Measurements from ENCODE around the gene RAB36. TPM values are rescaled to one million over a fixed set of nuclear protein-coding genes. Genes with fewer than 3 reads are reported as not detected.

The RAB36 gene
- total RNA-seq, 1 experiment from 2014 or later: 4.1 TPM

DNA sequence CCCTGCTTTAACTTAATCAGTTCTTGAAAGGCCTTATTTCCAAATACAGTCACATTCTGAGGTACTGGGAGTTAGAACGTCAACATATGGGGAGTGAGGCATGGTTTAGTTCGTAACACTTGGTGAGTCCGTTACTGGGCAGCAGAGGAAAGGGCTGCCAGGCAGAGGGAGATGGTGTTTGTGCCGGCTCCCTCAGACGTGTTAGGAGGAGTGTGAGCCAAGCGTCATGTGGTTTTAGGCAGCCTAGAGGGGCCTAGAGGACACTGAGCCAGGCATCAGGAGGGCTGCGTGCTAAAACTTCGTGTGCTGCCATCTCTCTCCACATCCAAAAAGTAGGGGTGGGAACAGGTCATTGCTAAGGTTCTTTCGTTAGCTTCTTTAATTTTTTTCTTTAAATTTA lies 45.2 kb downstream of the RAB36 start:
- Histone ChIP-seq H3K4me3 (ENCODE audit: low read depth in 2 of 2, low read length in 2 of 2) (no peak overlapping the region), H3K27me3 (ENCODE audit: control insufficient read depth, insufficient read depth, low read length) (no peaks in the 10 kb centered on the region), H3K36me3 (ENCODE audit: control insufficient read depth, insufficient read depth, low read length) (no peaks in the 10 kb centered on the region), H3K9me3 (ENCODE audit: control insufficient read depth, insufficient read depth, low read depth, low read length) (no peaks in the 10 kb centered on the region), H3K4me1 (ENCODE audit: control insufficient read depth, insufficient read depth, low read length) (peaks cover 3% of the 10 kb centered on the region; the same call in 1 of the 2 replicates), H3K27ac (ENCODE audit: low read length) (no peak overlapping the region)
- in situ Hi-C loops (cut with HindIII; ENCODE audit: low pct_unique_long_range_greater_than_20kb, low sequenced_read_pairs): no loop called here
- DNase-seq (ENCODE audit: low read depth, low spot score) (no peak), ATAC-seq (no peak)
- intact Hi-C loops (cut with micrococcal nuclease; ENCODE audit: unreplicated experiment): no loop called here
- TF ChIP-seq SIN3A (IDR thresholded peaks at IDR 0.05; ENCODE audit: borderline replicate concordance, insufficient read depth, low read depth, low read length) (no peak), TCF7L2 (IDR thresholded peaks at IDR 0.05; ENCODE audit: low read depth, low read length) (no peak), POLR2AphosphoS5 (IDR thresholded peaks at IDR 0.05; ENCODE audit: low read depth, low read length) (no peak)
- TF ChIP-seq, protein P1, sequence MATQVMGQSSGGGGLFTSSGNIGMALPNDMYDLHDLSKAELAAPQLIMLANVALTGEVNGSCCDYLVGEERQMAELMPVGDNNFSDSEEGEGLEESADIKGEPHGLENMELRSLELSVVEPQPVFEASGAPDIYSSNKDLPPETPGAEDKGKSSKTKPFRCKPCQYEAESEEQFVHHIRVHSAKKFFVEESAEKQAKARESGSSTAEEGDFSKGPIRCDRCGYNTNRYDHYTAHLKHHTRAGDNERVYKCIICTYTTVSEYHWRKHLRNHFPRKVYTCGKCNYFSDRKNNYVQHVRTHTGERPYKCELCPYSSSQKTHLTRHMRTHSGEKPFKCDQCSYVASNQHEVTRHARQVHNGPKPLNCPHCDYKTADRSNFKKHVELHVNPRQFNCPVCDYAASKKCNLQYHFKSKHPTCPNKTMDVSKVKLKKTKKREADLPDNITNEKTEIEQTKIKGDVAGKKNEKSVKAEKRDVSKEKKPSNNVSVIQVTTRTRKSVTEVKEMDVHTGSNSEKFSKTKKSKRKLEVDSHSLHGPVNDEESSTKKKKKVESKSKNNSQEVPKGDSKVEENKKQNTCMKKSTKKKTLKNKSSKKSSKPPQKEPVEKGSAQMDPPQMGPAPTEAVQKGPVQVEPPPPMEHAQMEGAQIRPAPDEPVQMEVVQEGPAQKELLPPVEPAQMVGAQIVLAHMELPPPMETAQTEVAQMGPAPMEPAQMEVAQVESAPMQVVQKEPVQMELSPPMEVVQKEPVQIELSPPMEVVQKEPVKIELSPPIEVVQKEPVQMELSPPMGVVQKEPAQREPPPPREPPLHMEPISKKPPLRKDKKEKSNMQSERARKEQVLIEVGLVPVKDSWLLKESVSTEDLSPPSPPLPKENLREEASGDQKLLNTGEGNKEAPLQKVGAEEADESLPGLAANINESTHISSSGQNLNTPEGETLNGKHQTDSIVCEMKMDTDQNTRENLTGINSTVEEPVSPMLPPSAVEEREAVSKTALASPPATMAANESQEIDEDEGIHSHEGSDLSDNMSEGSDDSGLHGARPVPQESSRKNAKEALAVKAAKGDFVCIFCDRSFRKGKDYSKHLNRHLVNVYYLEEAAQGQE (IDR thresholded peaks at IDR 0.05; ENCODE audit: insufficient read depth in 1 of 2, low read depth in 2 of 2, low read length in 1 of 2): no peak
- TF ChIP-seq, protein P2, sequence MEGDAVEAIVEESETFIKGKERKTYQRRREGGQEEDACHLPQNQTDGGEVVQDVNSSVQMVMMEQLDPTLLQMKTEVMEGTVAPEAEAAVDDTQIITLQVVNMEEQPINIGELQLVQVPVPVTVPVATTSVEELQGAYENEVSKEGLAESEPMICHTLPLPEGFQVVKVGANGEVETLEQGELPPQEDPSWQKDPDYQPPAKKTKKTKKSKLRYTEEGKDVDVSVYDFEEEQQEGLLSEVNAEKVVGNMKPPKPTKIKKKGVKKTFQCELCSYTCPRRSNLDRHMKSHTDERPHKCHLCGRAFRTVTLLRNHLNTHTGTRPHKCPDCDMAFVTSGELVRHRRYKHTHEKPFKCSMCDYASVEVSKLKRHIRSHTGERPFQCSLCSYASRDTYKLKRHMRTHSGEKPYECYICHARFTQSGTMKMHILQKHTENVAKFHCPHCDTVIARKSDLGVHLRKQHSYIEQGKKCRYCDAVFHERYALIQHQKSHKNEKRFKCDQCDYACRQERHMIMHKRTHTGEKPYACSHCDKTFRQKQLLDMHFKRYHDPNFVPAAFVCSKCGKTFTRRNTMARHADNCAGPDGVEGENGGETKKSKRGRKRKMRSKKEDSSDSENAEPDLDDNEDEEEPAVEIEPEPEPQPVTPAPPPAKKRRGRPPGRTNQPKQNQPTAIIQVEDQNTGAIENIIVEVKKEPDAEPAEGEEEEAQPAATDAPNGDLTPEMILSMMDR (IDR thresholded peaks at IDR 0.05): no peak
- no TSS peak for BruUV-seq (replicated peaks)
- CTCF ChIA-PET: no interaction called here
- POLR2A ChIA-PET: no interaction called here

DNA sequence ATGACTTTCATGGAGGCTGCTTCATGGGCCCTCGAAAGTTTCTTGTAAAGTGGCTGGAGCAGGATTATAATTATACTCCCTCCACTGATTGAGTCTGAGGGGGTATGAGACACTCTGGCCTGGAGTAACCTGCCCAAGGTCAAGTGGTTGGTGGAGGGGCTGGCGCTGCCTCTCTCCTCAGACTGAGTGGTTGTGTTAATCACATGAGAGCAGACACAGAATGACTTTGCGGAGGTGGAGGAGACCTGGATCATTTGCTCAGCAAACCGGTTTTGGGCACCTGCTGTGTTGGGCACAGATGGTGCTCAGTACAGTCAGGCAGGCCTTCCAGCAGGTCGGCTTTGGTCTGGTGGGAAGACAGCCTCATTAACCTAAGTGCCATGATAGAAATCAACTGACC lies 46.9 kb downstream of the RAB36 start:
- intact Hi-C loops (cut with micrococcal nuclease; ENCODE audit: unreplicated experiment) (no loop called here), in situ Hi-C loops (cut with HindIII; ENCODE audit: low pct_unique_long_range_greater_than_20kb, low sequenced_read_pairs) (no loop called here)
- no TSS peak for BruUV-seq (replicated peaks)
- no peak overlapping the region for H3K27ac ChIP-seq (ENCODE audit: low read length)
- H3K9me3 ChIP-seq (ENCODE audit: control insufficient read depth, insufficient read depth, low read depth, low read length): no peaks in the 10 kb centered on the region
- no peaks in the 10 kb centered on the region for H3K36me3 ChIP-seq (ENCODE audit: control insufficient read depth, insufficient read depth, low read length)
- H3K4me1 ChIP-seq (ENCODE audit: control insufficient read depth, insufficient read depth, low read length): no peaks in the 10 kb centered on the region
- TF ChIP-seq, protein P2 (IDR thresholded peaks at IDR 0.05): no peak
- TF ChIP-seq POLR2AphosphoS5 (IDR thresholded peaks at IDR 0.05; ENCODE audit: low read depth, low read length): no peak
- TF ChIP-seq TCF7L2 (IDR thresholded peaks at IDR 0.05; ENCODE audit: low read depth, low read length): no peak
- TF ChIP-seq SIN3A (IDR thresholded peaks at IDR 0.05; ENCODE audit: borderline replicate concordance, insufficient read depth, low read depth, low read length): no peak
- TF ChIP-seq, protein P1 (IDR thresholded peaks at IDR 0.05; ENCODE audit: insufficient read depth in 1 of 2, low read depth in 2 of 2, low read length in 1 of 2): no peak
- H3K27me3 ChIP-seq (ENCODE audit: control insufficient read depth, insufficient read depth, low read length): no peaks in the 10 kb centered on the region
- no peak for DNase-seq (ENCODE audit: low read depth, low spot score)
- POLR2A ChIA-PET: no interaction called here
- CTCF ChIA-PET: no interaction called here
- H3K4me3 ChIP-seq (ENCODE audit: low read depth in 2 of 2, low read length in 2 of 2): no peak overlapping the region
- no peak for ATAC-seq

All from Panc1 (cell line).